GM12878 (cell line): Measurements from ENCODE around the gene PFKFB2. TPM values are rescaled to one million over a fixed set of nuclear protein-coding genes. Genes with fewer than 3 reads are reported as not detected.

ENCODE experiments used
- ASH2L ChIP-seq: fragments of 300-600, 200-600 bp; sonication (generic); IDR thresholded peaks from 2 replicates; pipeline ENCODE4 v1.6.1; 2017; ENCODE audit warnings: low read depth, mild to moderate bottlenecking, borderline replicate concordance
- ESRRA ChIP-seq: IDR thresholded peaks from 2 replicates; pipeline ENCODE4 v1.6.1; 2012; ENCODE audit warnings: mild to moderate bottlenecking, low read length, improper control_type of control experiment
- FOXM1 ChIP-seq: IDR thresholded peaks from 2 replicates; pipeline ENCODE4 v1.6.1; 2012; ENCODE audit warnings: low read depth, mild to moderate bottlenecking, inconsistent platforms, low read length, moderate library complexity
- GATAD2B ChIP-seq: fragments of 450-650 bp; conservative IDR thresholded peaks from 2 replicates; pipeline ENCODE4 v1.6.1; 2017; ENCODE audit warnings: low read depth, mild to moderate bottlenecking, moderate library complexity
- HDAC6 ChIP-seq: fragments of 200-600 bp; sonication (generic); IDR thresholded peaks from one replicate; pipeline ENCODE4 v1.8.0; 2017; ENCODE audit warnings: antibody characterized with exemption; ENCODE audit not compliant: unreplicated experiment
- MTA3 ChIP-seq: IDR thresholded peaks from 2 replicates; pipeline ENCODE4 v1.6.1; 2012; ENCODE audit warnings: low read length, inconsistent platforms, borderline replicate concordance
- MYB ChIP-seq: fragments of 150-350 bp; IDR thresholded peaks from 2 replicates; pipeline ENCODE4 v1.6.1; 2014; ENCODE audit warnings: mild to moderate bottlenecking, low read depth, low read length, borderline replicate concordance
- MYC ChIP-seq: IDR thresholded peaks from 2 replicates; pipeline ENCODE4 v1.6.1; 2011; ENCODE audit warnings: mild to moderate bottlenecking, low read length, moderate library complexity, inconsistent platforms; ENCODE audit not compliant: insufficient read depth, insufficient replicate concordance, insufficient read length, severe bottlenecking
- NFIC ChIP-seq: IDR thresholded peaks from 2 replicates; pipeline ENCODE4 v1.6.1; 2012; ENCODE audit warnings: low read depth, mild to moderate bottlenecking, inconsistent platforms, low read length, moderate library complexity
- NFXL1 ChIP-seq: fragments of 450-650 bp; IDR thresholded peaks from 2 replicates; pipeline ENCODE4 v1.6.1; 2017; ENCODE audit warnings: antibody characterized with exemption, mild to moderate bottlenecking, borderline replicate concordance
- NR2F1 ChIP-seq: fragments of 450-650 bp; conservative IDR thresholded peaks from 2 replicates; pipeline ENCODE4 v1.6.1; 2017; ENCODE audit warnings: mild to moderate bottlenecking
- POLR2AphosphoS2 ChIP-seq: IDR thresholded peaks from 2 replicates; pipeline ENCODE4 v1.6.1; 2011; ENCODE audit warnings: low read depth, mild to moderate bottlenecking, low read length, improper control_type of control experiment, moderate library complexity
- POLR2AphosphoS5 ChIP-seq: IDR thresholded peaks from 2 replicates; pipeline ENCODE4 v1.6.1; 2011; ENCODE audit warnings: mild to moderate bottlenecking, low read length, inconsistent platforms
- RB1 ChIP-seq: fragments of 450-650 bp; formaldehyde crosslinking; IDR thresholded peaks from 2 replicates; pipeline ENCODE4 v1.6.1; 2017; ENCODE audit warnings: mild to moderate bottlenecking, borderline replicate concordance
- RUNX3 ChIP-seq: IDR thresholded peaks from 2 replicates; pipeline ENCODE4 v1.6.1; 2012; ENCODE audit warnings: low read length, inconsistent platforms
- SMAD5 ChIP-seq: IDR thresholded peaks from 2 replicates; pipeline ENCODE4 v1.6.1; 2016; ENCODE audit warnings: antibody characterized with exemption, low read depth
- SMARCA5 ChIP-seq: fragments of 450-650 bp; IDR thresholded peaks from 2 replicates; pipeline ENCODE4 v1.6.1; 2017; ENCODE audit warnings: mild to moderate bottlenecking
- SP1 ChIP-seq: IDR thresholded peaks from one replicate; pipeline ENCODE4 v1.6.1; 2011; ENCODE audit warnings: low read depth, low read length
- TARDBP ChIP-seq: IDR thresholded peaks from 2 replicates; pipeline ENCODE4 v1.6.1; 2016; ENCODE audit warnings: borderline replicate concordance
- WRNIP1 ChIP-seq: IDR thresholded peaks from 2 replicates; pipeline ENCODE4 v1.6.1; 2011; ENCODE audit warnings: low read depth, low read length, improper control_type of control experiment, borderline replicate concordance
- YY1 ChIP-seq: IDR thresholded peaks from 2 replicates; pipeline ENCODE4 v1.6.1; 2011; ENCODE audit warnings: low read depth, mild to moderate bottlenecking, low read length
- polyA plus RNA-seq, 11 experiments: library from polyadenylated mRNA; depleted of rRNA in 4 of 11; unstranded in 6 of 11; stranded (reverse) in 5 of 11; fragments of >200 nt; fragmentation: Nextera tagmentation in 4 of 11; fragmentation: Illumina TruSeq in 1 of 11; extraction: Ambion mirVana in 4 of 11; extraction: Trizol in 1 of 11; gene quantifications; 1 replicate in 1 of 11; 2 replicates in 10 of 11; pipeline versions ENCODE4 v1.2.1 to v1.2.3, GENCODE V29; 2011 to 2016; ENCODE audit warnings: inconsistent platforms in 2 of 11, missing spikeins in 2 of 11, low read depth in 1 of 11
- total RNA-seq, 4 experiments: library from RNA; depleted of rRNA in 3 of 4; stranded (reverse); fragments of >200 nt in 3 of 4; fragmentation: Illumina TruSeq in 1 of 4; extraction: Trizol in 1 of 4; gene quantifications; 2 replicates each; pipeline versions ENCODE4 v1.2.1 to v1.2.3, GENCODE V29; 2013 to 2021
- TF ChIP-seq, protein P1 (sequence below): fragments of 450-650 bp; formaldehyde crosslinking; IDR thresholded peaks from 2 replicates; pipeline ENCODE4 v1.5.0; 2022; ENCODE audit warnings: mild to moderate bottlenecking, missing genetic modification characterization
- TF ChIP-seq, protein P2 (sequence below): fragments of 450-650 bp; IDR thresholded peaks from 2 replicates; pipeline ENCODE4 v1.6.1; 2017; ENCODE audit warnings: antibody characterized with exemption, mild to moderate bottlenecking, moderate library complexity
- TF ChIP-seq, protein P3 (sequence below): fragments of 150-350 bp; IDR thresholded peaks from 2 replicates; pipeline ENCODE4 v1.6.1; 2014; ENCODE audit warnings: mild to moderate bottlenecking, low read depth, low read length
- TF ChIP-seq, protein P4 (sequence below): IDR thresholded peaks from 2 replicates; pipeline ENCODE4 v1.6.1; 2012; ENCODE audit warnings: low read depth, low read length, improper control_type of control experiment

Gene PFKFB2
- total and polyA plus RNA-seq, 10 of the 15 experiments (the other 5 are each of a cell fraction or from before 2014, with no cell fraction given), result 0.40 to 1.3 (median 1.0) TPM

DNA sequence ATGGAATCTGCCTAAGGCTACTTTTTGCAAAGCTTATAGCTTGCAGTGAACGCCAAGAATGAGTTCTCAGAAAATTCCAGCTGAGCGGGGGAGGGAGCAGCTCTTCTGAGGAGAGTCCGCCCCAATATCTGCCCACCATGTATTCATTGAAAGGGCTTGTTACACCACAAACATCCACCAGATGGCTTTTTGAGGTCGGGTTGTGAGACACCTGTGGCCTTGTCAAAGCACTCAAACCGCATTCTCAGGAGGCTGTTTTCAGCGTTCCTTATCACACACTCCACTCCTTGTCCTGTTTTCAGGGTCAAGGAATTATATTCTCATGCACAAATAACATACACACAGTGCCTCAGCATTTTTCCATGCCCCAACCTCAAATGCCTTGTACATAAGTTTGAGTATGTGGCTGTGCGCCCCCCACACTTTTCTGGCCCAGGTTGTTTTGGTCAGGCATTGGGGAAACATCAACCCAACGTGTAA is 31.7 kb downstream of the PFKFB2 start (continued):
- TF ChIP-seq, protein P1, sequence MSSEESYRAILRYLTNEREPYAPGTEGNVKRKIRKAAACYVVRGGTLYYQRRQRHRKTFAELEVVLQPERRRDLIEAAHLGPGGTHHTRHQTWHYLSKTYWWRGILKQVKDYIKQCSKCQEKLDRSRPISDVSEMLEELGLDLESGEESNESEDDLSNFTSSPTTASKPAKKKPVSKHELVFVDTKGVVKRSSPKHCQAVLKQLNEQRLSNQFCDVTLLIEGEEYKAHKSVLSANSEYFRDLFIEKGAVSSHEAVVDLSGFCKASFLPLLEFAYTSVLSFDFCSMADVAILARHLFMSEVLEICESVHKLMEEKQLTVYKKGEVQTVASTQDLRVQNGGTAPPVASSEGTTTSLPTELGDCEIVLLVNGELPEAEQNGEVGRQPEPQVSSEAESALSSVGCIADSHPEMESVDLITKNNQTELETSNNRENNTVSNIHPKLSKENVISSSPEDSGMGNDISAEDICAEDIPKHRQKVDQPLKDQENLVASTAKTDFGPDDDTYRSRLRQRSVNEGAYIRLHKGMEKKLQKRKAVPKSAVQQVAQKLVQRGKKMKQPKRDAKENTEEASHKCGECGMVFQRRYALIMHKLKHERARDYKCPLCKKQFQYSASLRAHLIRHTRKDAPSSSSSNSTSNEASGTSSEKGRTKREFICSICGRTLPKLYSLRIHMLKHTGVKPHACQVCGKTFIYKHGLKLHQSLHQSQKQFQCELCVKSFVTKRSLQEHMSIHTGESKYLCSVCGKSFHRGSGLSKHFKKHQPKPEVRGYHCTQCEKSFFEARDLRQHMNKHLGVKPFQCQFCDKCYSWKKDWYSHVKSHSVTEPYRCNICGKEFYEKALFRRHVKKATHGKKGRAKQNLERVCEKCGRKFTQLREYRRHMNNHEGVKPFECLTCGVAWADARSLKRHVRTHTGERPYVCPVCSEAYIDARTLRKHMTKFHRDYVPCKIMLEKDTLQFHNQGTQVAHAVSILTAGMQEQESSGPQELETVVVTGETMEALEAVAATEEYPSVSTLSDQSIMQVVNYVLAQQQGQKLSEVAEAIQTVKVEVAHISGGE (CRISPR knock-in tag), result no peak
- TF ChIP-seq TARDBP, result no peak
- no peak for TF ChIP-seq ESRRA
- TF ChIP-seq SMAD5, result no peak
- no peak for TF ChIP-seq ASH2L
- TF ChIP-seq MYC, result no peak
- TF ChIP-seq RB1, result 0 out of 2 replicates have a peak, but pooled peaks have one; percentile 38
- TF ChIP-seq, protein P2, sequence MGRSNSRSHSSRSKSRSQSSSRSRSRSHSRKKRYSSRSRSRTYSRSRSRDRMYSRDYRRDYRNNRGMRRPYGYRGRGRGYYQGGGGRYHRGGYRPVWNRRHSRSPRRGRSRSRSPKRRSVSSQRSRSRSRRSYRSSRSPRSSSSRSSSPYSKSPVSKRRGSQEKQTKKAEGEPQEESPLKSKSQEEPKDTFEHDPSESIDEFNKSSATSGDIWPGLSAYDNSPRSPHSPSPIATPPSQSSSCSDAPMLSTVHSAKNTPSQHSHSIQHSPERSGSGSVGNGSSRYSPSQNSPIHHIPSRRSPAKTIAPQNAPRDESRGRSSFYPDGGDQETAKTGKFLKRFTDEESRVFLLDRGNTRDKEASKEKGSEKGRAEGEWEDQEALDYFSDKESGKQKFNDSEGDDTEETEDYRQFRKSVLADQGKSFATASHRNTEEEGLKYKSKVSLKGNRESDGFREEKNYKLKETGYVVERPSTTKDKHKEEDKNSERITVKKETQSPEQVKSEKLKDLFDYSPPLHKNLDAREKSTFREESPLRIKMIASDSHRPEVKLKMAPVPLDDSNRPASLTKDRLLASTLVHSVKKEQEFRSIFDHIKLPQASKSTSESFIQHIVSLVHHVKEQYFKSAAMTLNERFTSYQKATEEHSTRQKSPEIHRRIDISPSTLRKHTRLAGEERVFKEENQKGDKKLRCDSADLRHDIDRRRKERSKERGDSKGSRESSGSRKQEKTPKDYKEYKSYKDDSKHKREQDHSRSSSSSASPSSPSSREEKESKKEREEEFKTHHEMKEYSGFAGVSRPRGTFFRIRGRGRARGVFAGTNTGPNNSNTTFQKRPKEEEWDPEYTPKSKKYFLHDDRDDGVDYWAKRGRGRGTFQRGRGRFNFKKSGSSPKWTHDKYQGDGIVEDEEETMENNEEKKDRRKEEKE, result no peak
- no peak for TF ChIP-seq NFIC
- TF ChIP-seq NFXL1, result no peak
- TF ChIP-seq WRNIP1, result no peak
- TF ChIP-seq POLR2AphosphoS5, result no peak
- TF ChIP-seq GATAD2B, result no peak
- TF ChIP-seq, protein P3, sequence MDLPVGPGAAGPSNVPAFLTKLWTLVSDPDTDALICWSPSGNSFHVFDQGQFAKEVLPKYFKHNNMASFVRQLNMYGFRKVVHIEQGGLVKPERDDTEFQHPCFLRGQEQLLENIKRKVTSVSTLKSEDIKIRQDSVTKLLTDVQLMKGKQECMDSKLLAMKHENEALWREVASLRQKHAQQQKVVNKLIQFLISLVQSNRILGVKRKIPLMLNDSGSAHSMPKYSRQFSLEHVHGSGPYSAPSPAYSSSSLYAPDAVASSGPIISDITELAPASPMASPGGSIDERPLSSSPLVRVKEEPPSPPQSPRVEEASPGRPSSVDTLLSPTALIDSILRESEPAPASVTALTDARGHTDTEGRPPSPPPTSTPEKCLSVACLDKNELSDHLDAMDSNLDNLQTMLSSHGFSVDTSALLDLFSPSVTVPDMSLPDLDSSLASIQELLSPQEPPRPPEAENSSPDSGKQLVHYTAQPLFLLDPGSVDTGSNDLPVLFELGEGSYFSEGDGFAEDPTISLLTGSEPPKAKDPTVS, result no peak
- no peak for TF ChIP-seq SP1
- peak; percentile 67 for TF ChIP-seq YY1
- TF ChIP-seq POLR2AphosphoS2, result no peak
- no peak for TF ChIP-seq SMARCA5
- peak; percentile 91 for TF ChIP-seq RUNX3
- no peak for TF ChIP-seq FOXM1
- TF ChIP-seq MTA3, result no peak
- no peak for TF ChIP-seq MYB
- TF ChIP-seq, protein P4, sequence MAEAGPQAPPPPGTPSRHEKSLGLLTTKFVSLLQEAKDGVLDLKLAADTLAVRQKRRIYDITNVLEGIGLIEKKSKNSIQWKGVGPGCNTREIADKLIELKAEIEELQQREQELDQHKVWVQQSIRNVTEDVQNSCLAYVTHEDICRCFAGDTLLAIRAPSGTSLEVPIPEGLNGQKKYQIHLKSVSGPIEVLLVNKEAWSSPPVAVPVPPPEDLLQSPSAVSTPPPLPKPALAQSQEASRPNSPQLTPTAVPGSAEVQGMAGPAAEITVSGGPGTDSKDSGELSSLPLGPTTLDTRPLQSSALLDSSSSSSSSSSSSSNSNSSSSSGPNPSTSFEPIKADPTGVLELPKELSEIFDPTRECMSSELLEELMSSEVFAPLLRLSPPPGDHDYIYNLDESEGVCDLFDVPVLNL, result no peak
- no peak for TF ChIP-seq HDAC6
- TF ChIP-seq NR2F1, result no peak
